IMR-90 (cell line): ENCODE data around the gene TMEM212. TPM values are rescaled to one million over a fixed set of nuclear protein-coding genes. Genes with fewer than 3 reads are reported as not detected.

ENCODE experiments used
- polyA plus RNA-seq, 3 experiments: library from polyadenylated mRNA; depleted of rRNA; stranded (reverse); fragments of >200 nt; gene quantifications; 2 replicates each; pipeline ENCODE4 v1.2.3, GENCODE V29; 2012; ENCODE audit warnings: low replicate concordance in 1 of 3
- total RNA-seq: library from RNA; depleted of rRNA; stranded (reverse); fragments of >200 nt; gene quantifications from 2 replicates; pipeline ENCODE4 v1.2.3, GENCODE V29; 2012; rRNA removed

TMEM212 gene
- total and polyA plus RNA-seq, 2 of the 4 experiments (the other 2 are of a cell fraction) = not detected

Other genes starting within 250 kb of the TMEM212 start
- gene PLD1, start 32.9 kb upstream of the TMEM212 start, total RNA-seq = 9.2 and 9.7 TPM in 2 replicates
- gene PLD1, start 32.9 kb upstream of the TMEM212 start, polyA plus RNA-seq (2012; rRNA removed) = 2.6 and 3.3 TPM in 2 replicates
- gene FNDC3B, start 196.2 kb downstream of the TMEM212 start, total RNA-seq = 128 and 150 TPM in 2 replicates
- 22.0 and 23.9 TPM in 2 replicates for gene FNDC3B, start 196.2 kb downstream of the TMEM212 start, polyA plus RNA-seq (2012; rRNA removed)